A549 treated with CpdA at 1 μM for 4 hours (cell line): Measurements from ENCODE around the gene CYP2R1. TPM values are rescaled to one million over a fixed set of nuclear protein-coding genes. Genes with fewer than 3 reads are reported as not detected.

Experiments
- total RNA-seq: library from RNA; stranded (reverse); fragments of 200-300 nt; extraction: Qiagen RNA extraction; gene quantifications from 5 replicates; pipeline ENCODE4 v1.2.3, GENCODE V29; 2022; ENCODE audit warnings: low read depth

Gene CYP2R1
- 7.6 to 14.9 TPM (median 14.1 TPM) in 5 replicates for total RNA-seq

GRCh38 chr11:14892036-14892556 lies at the start of gene CYP2R1:
Gene CYP2R1, minus strand, starts transcription at chr11:14892231. Its CDS starts 26 bp downstream, at chr11:14892205.

Other genes with a start within 250 kb of the CYP2R1 start
- gene PDE3B, start 248.4 kb downstream of the CYP2R1 start, total RNA-seq: 2.0 to 2.5 TPM (median 2.4 TPM) in 5 replicates
- gene CALCA, start 80.1 kb upstream of the CYP2R1 start, total RNA-seq: 0.03 TPM in 1 of 5 replicates, not detected in the others
- 0.07 TPM in 1 of 5 replicates, not detected in the others for gene CALCB, start 181.4 kb upstream of the CYP2R1 start, total RNA-seq
- gene INSC, start 222.7 kb upstream of the CYP2R1 start, total RNA-seq: not detected in 5 replicates